Cardiac fibroblast (primary cell): ENCODE data around the gene PTRHD1.

Experiments
- DNase-seq, 2 donors: peaks; one replicate each; pipeline versions ENCODE4 v3.0.0 to v3.0.0-alpha.2; 2010; ENCODE audit warnings: low read depth in 2 of 2
- H3K4me3 ChIP-seq, 2 donors: replicated peaks in 1 of 2; 1 replicate in 1 of 2; 2 replicates in 1 of 2; pipeline ENCODE4 v1.5.1; 2011; ENCODE audit warnings: low read depth in 2 of 2, low read length in 2 of 2, mild to moderate bottlenecking in 2 of 2, moderate library complexity in 1 of 2
- CTCF ChIP-seq: IDR thresholded peaks from one replicate; pipeline ENCODE4 v1.5.1; 2011; ENCODE audit warnings: low read depth, mild to moderate bottlenecking, low read length, inconsistent platforms

Gene PTRHD1

GRCh38 chr2:24791452-24791851 lies 1.7 kb downstream of the PTRHD1 start:
- TF ChIP-seq CTCF, result no peak
- H3K4me3 ChIP-seq, result no peak overlapping the region
- no peak for DNase-seq

- TF ChIP-seq CTCF, result no peak
- no peak overlapping the region for H3K4me3 ChIP-seq
- DNase-seq, result no peak
Measured at GRCh38 chr2:24788816-24789215, 4.4 kb downstream of the PTRHD1 start.

GRCh38 chr2:24787532-24787931 lies 5.7 kb downstream of the PTRHD1 start:
- TF ChIP-seq CTCF, result no peak

GRCh38 chr2:24785671-24786321 lies 7.4 kb downstream of the PTRHD1 start:
- no peak overlapping the region for H3K4me3 ChIP-seq
- no peak for TF ChIP-seq CTCF
- no peak for DNase-seq

More at GRCh38 chr2:24787532-24787931, 5.7 kb downstream of the PTRHD1 start:
- DNase-seq, result no peak
- H3K4me3 ChIP-seq, result no peak overlapping the region

GRCh38 chr2:24783641-24784040 lies 9.6 kb downstream of the PTRHD1 start:
- no peak for TF ChIP-seq CTCF
- H3K4me3 ChIP-seq, result no peak overlapping the region
- no peak for DNase-seq

DNA sequence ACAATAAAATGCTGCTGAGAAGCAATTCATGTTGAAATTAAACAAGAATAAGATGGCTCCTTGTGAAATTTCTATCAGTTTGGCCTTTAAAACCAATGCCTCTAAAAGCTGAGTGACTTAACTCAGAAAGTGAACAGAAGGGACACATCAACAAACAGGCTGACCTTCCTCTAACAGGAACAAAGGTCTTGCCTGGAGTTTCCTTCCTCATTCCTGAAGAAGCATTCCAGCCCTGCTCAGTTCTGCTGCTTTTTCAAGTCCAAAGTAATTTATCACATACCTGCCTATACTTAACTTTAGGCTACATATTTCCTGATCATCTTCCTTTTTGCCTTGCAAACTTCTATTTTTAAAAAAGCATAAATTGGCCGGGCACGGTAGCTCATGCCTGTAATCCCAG lies 14.1 kb downstream of the PTRHD1 start:
- no peak for DNase-seq
- no peak for TF ChIP-seq CTCF
- H3K4me3 ChIP-seq, result no peak overlapping the region

GRCh38 chr2:24774373-24774772 lies 18.8 kb downstream of the PTRHD1 start:
- TF ChIP-seq CTCF, result no peak
- H3K4me3 ChIP-seq, result no peak overlapping the region
- no peak for DNase-seq
